K562 (cell line): ENCODE data around the gene TDRD10. TPM values are rescaled to one million over a fixed set of nuclear protein-coding genes. Genes with fewer than 3 reads are reported as not detected.

Source experiments
- DLX4 ChIP-seq: fragments of 250-450 bp; sonication (Bioruptor Pico); IDR thresholded peaks from 2 replicates; pipeline ENCODE4 v1.6.1; 2021; ENCODE audit warnings: mild to moderate bottlenecking
- GTF2E2 ChIP-seq: fragments of 200-800 bp; sonication (Bioruptor generic); IDR thresholded peaks from 2 replicates; pipeline ENCODE4 v1.6.1; 2016; ENCODE audit warnings: missing genetic modification characterization, missing compliant biosample characterization
- HINFP ChIP-seq: fragments of 450-650 bp; conservative IDR thresholded peaks from 2 replicates; pipeline ENCODE4 v1.6.1; 2016; ENCODE audit warnings: missing genetic modification characterization, low read depth, mild to moderate bottlenecking, control low read depth, missing compliant biosample characterization
- MGA ChIP-seq: fragments of 450-650 bp; IDR thresholded peaks from 2 replicates; pipeline ENCODE4 v1.6.1; 2016; ENCODE audit warnings: mild to moderate bottlenecking, moderate library complexity
- POLR3A ChIP-seq: IDR thresholded peaks from 2 replicates; pipeline ENCODE4 v1.6.1; 2011; ENCODE audit warnings: borderline replicate concordance, mild to moderate bottlenecking, moderate library complexity; ENCODE audit not compliant: insufficient read length, insufficient read depth; ENCODE audit errors: extremely low read depth
- RNF2 ChIP-seq: sonication (generic); IDR thresholded peaks from 2 replicates; pipeline ENCODE4 v1.6.1; 2016
- SMAD1 ChIP-seq: fragments of 150-350 bp; IDR thresholded peaks from 2 replicates; pipeline ENCODE4 v1.6.1; 2014; ENCODE audit warnings: low read length, low read depth; ENCODE audit not compliant: partially characterized antibody
- TEAD1 ChIP-seq, 2 experiments: fragments of 450-650 bp in 1 of 2; sonication (generic) in 1 of 2; formaldehyde crosslinking; IDR thresholded peaks; 2 replicates each; pipeline versions ENCODE4 v1.4.0 to v1.8.0; 2020 to 2022; ENCODE audit warnings: mild to moderate bottlenecking in 2 of 2, missing genetic modification reagents in 1 of 2
- ZBTB26 ChIP-seq: fragments of 450-650 bp; formaldehyde crosslinking; IDR thresholded peaks from 2 replicates; pipeline ENCODE4 v1.4.0; 2022; ENCODE audit warnings: missing genetic modification characterization
- ZNF140 ChIP-seq: fragments of 250-450 bp; sonication (Bioruptor Pico); IDR thresholded peaks from 2 replicates; pipeline ENCODE4 v1.8.0; 2021; ENCODE audit warnings: moderate library complexity, mild to moderate bottlenecking, inconsistent platforms
- ZNF408 ChIP-seq: fragments of 250-450 bp; sonication (Bioruptor Pico); IDR thresholded peaks from 2 replicates; pipeline ENCODE4 v1.4.0; 2020; ENCODE audit warnings: low read depth, mild to moderate bottlenecking, moderate library complexity
- polyA plus RNA-seq, 8 experiments: library from polyadenylated mRNA; depleted of rRNA in 4 of 8; stranded (reverse) in 5 of 8; unstranded in 3 of 8; fragments of >200 nt; fragmentation: Nextera tagmentation in 2 of 8; fragmentation: Illumina TruSeq in 1 of 8; extraction: Ambion mirVana in 2 of 8; extraction: Trizol in 1 of 8; gene quantifications; 2 replicates each; pipeline versions ENCODE4 v1.2.1 to v1.2.3, GENCODE V29; 2011 to 2014; ENCODE audit warnings: inconsistent platforms in 1 of 8, missing spikeins in 1 of 8
- total RNA-seq, 7 experiments: library from RNA; depleted of rRNA in 6 of 7; stranded (reverse); fragments of >200 nt in 6 of 7; fragmentation: Illumina TruSeq in 2 of 7; extraction: Trizol in 2 of 7; gene quantifications; 2 replicates each; pipeline versions ENCODE4 v1.2.1 to v1.2.3, GENCODE V29; 2011 to 2021; ENCODE audit warnings: low replicate concordance in 1 of 7

Gene TDRD10
- total and polyA plus RNA-seq, 9 of the 15 experiments (the other 6 are each of a cell fraction or from before 2014, with no cell fraction given), result not detected

GRCh38 chr1:154558720-154559465 is 56.9 kb downstream of the TDRD10 start (continued):
- peak; percentile 93 for TF ChIP-seq RNF2
- no peak for TF ChIP-seq GTF2E2 (tag)
- peak; percentile 77 to 86; a peak in 3 of 4 replicates for TF ChIP-seq TEAD1 (CRISPR knock-in tag; IDR thresholded peaks at IDR 0.05)
- no peak for TF ChIP-seq SMAD1
- no peak for TF ChIP-seq ZNF408 (CRISPR knock-in tag)
- TF ChIP-seq ZBTB26, result no peak
- TF ChIP-seq HINFP (tag), result no peak
- TF ChIP-seq MGA, result peak; percentile 100
- TF ChIP-seq POLR3A, result no peak
- no peak for TF ChIP-seq DLX4 (CRISPR knock-in tag)
- no peak for TF ChIP-seq ZNF140 (CRISPR knock-in tag)
